Activated B cell treated with CpG ODN at 0.5 μM for 24 hours (primary cell): ENCODE data around the gene ACP1. TPM values are rescaled to one million over a fixed set of nuclear protein-coding genes. Genes with fewer than 3 reads are reported as not detected.

Experiments used
- ATAC-seq: fragments of 200-7000 bp; cut with Tn5 transposase; one replicate; pipeline ENCODE4 v1.10.0; 2021; ENCODE audit warnings: low read depth, mild to moderate bottlenecking, moderate library complexity
- CTCF ChIA-PET: fragments of 350-600 bp; sonication (Branson Sonifier 250); formaldehyde crosslinking; loops from one replicate; lab custom pipeline; 2021; ENCODE audit warnings: antibody characterized with exemption; lab: Charles Lee
- POLR2A ChIA-PET: fragments of 350-600 bp; sonication (Branson Sonifier 250); formaldehyde crosslinking; loops from one replicate; lab custom pipeline; 2021; ENCODE audit warnings: antibody characterized with exemption; lab: Charles Lee
- DNase-seq: peaks from one replicate; pipeline ENCODE4 v3.0.0; 2022
- H3K27ac Mint-ChIP-seq: one replicate; pipeline ENCODE4 v1.8.0; 2020; ENCODE audit warnings: mixed read lengths
- H3K27me3 Mint-ChIP-seq: one replicate; pipeline ENCODE4 v1.8.0; 2021; ENCODE audit warnings: mixed read lengths
- H3K36me3 Mint-ChIP-seq: one replicate; pipeline ENCODE4 v1.8.0; 2021; ENCODE audit warnings: low read depth, mixed read lengths
- H3K4me1 Mint-ChIP-seq: one replicate; pipeline ENCODE4 v1.8.0; 2021; ENCODE audit warnings: mixed read lengths
- H3K4me3 Mint-ChIP-seq: one replicate; pipeline ENCODE4 v1.8.0; 2020; ENCODE audit warnings: mild to moderate bottlenecking, mixed read lengths
- H3K9me3 Mint-ChIP-seq: one replicate; pipeline ENCODE4 v1.8.0; 2020; ENCODE audit warnings: mixed read lengths
- CTCF ChIP-seq: fragments of 200-600 bp; IDR thresholded peaks from one replicate; pipeline ENCODE4 v1.8.0; 2022; ENCODE audit warnings: antibody characterized with exemption, mild to moderate bottlenecking
- intact Hi-C: fragments of 100-400 bp; cut with micrococcal nuclease; formaldehyde crosslinking; loops from one replicate; pipeline ENCODE4 v1.15.1; 2024
- total RNA-seq: library from RNA; stranded (reverse); gene quantifications from 2 replicates; pipeline ENCODE4 v1.2.3, GENCODE V29; 2022

ACP1 gene
- total RNA-seq, 1 donor from 2014 or later, result 81.8 TPM

GRCh38 chr2:263774-264492 lies 814 bp upstream of the ACP1 start, which contains the start of gene SH3YL1:
TSS of gene SH3YL1 (minus strand) at chr2:264032. CDS start at chr2:263984, 48 bp downstream.
- H3K9me3 Mint-ChIP-seq, result no peaks in the 10 kb centered on the region
- H3K27ac Mint-ChIP-seq, result peak within 1 kb of the TSS; percentile 93
- H3K36me3 Mint-ChIP-seq, result peaks cover 28% of the 10 kb centered on the region
- H3K27me3 Mint-ChIP-seq, result no peaks in the 10 kb centered on the region
- ATAC-seq (peak; percentile 12), DNase-seq (peak; percentile 48)
- H3K4me1 Mint-ChIP-seq, result peaks cover 41% of the 10 kb centered on the region
- intact Hi-C loops, result loop anchor here (1.0 to 5.0 kb wide), 4 partner anchors 18 to 413 kb away; partner anchors contain the start of gene TMEM18
- no peak for TF ChIP-seq CTCF
- CTCF ChIA-PET, result interaction anchor here (0.6 kb wide), 1 partner anchor 18 kb away, joined by 3 read pairs; no protein-coding TSS in a partner anchor
- POLR2A ChIA-PET, result interaction anchor here (0.6 to 0.8 kb wide), 2 partner anchors 10 to 22 kb away, joined by 3 read pairs; no protein-coding TSS in a partner anchor
- H3K4me3 Mint-ChIP-seq, result peak within 1 kb of the TSS; percentile 93

GRCh38 chr2:268323-268722 lies 3.6 kb downstream of the ACP1 start:
- no peak for TF ChIP-seq CTCF
- no peaks in the 10 kb centered on the region for H3K9me3 Mint-ChIP-seq
- DNase-seq (no peak), ATAC-seq (no peak)
- no peaks in the 10 kb centered on the region for H3K27me3 Mint-ChIP-seq
- CTCF ChIA-PET, result interaction anchor here (1.1 kb wide), 1 partner anchor 212 kb away, joined by 3 read pairs; no protein-coding TSS in a partner anchor
- POLR2A ChIA-PET, result no interaction called here
- intact Hi-C loops, result no loop called here
- H3K36me3 Mint-ChIP-seq, result peaks cover 48% of the 10 kb centered on the region
- no peak overlapping the region for H3K27ac Mint-ChIP-seq
- no peak overlapping the region for H3K4me3 Mint-ChIP-seq
- peaks cover 55% of the 10 kb centered on the region for H3K4me1 Mint-ChIP-seq

DNA sequence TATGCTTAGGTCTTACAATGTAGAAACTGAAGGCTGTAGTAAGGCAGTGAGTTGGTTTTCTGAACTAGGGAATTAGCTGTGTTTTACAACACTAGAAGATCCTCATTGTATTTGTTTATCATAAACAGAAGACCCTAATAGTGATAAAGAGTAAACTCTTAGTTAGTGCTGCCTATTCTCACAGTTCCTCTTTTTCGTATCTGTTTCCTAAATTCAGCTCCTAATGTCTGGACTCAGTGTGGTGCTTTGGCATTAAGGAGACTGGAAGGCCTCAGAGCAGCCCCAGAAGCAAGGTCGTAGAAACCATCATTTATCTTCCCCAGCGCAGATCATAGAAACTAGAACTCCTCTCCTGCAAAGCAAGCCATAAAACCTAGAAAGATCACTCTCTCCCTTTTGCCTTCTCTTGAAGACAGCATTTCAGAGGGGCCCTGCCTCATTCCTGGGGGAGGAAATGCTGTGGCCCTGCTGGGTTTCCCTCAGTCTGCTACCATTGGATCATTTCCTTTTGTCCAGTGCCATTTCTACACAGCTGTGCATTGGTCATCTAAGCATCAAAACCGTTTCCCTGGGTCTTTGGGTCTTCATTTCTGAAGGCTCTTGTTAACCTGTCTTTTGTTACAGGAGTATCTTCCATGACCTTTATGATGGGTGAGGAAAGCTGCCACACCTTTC lies 4.7 kb downstream of the ACP1 start:
- DNase-seq, result no peak
- CTCF ChIA-PET, result interaction anchor here (0.6 to 1.1 kb wide), 2 partner anchors 211 to 254 kb away, joined by 3 read pairs; no protein-coding TSS in a partner anchor

GRCh38 chr2:270861-271260 lies 6.1 kb downstream of the ACP1 start:
- ChIA-PET POLR2A (no interaction called here), CTCF (no interaction called here)
- Mint-ChIP-seq H3K4me3 (no peak overlapping the region), H3K36me3 (peaks cover 55% of the 10 kb centered on the region), H3K27me3 (no peaks in the 10 kb centered on the region), H3K9me3 (no peaks in the 10 kb centered on the region), H3K27ac (no peak overlapping the region), H3K4me1 (peaks cover 54% of the 10 kb centered on the region)
- DNase-seq (no peak), ATAC-seq (no peak)
- intact Hi-C loops, result no loop called here
- TF ChIP-seq CTCF, result no peak

More for the DNA sequence above, 4.7 kb downstream of the ACP1 start:
- no peaks in the 10 kb centered on the region for H3K27me3 Mint-ChIP-seq
- no peak overlapping the region for H3K4me3 Mint-ChIP-seq
- intact Hi-C loops, result no loop called here
- H3K27ac Mint-ChIP-seq, result no peak overlapping the region
- TF ChIP-seq CTCF, result no peak
- H3K36me3 Mint-ChIP-seq, result peaks cover 56% of the 10 kb centered on the region
- POLR2A ChIA-PET, result no interaction called here
- H3K4me1 Mint-ChIP-seq, result peaks cover 55% of the 10 kb centered on the region
- no peaks in the 10 kb centered on the region for H3K9me3 Mint-ChIP-seq
- ATAC-seq, result no peak

DNA sequence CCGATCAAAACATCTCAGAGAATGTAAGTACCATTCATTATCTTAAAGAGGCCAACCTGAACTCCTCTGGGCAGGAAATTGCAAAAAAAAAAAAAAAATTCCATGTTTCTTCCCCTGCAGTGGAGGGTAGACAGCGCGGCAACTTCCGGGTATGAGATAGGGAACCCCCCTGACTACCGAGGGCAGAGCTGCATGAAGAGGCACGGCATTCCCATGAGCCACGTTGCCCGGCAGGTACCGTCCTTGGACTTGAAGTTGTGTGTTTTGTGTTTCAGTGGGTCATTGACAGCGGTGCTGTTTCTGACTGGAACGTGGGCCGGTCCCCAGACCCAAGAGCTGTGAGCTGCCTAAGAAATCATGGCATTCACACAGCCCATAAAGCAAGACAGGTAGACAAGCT lies 7.2 kb downstream of the ACP1 start:
- ChIA-PET POLR2A (no interaction called here), CTCF (no interaction called here)
- Mint-ChIP-seq H3K27me3 (no peaks in the 10 kb centered on the region), H3K27ac (no peak overlapping the region), H3K9me3 (no peaks in the 10 kb centered on the region), H3K4me3 (no peak overlapping the region), H3K4me1 (peaks cover 49% of the 10 kb centered on the region), H3K36me3 (peaks cover 63% of the 10 kb centered on the region)
- intact Hi-C loops, result no loop called here
- ATAC-seq (no peak), DNase-seq (no peak)
- no peak for TF ChIP-seq CTCF
